Right kidney (tissue), 9 donors: ENCODE measurements around the gene NTRK1.
A peak's percentile ranks its signal among the peaks of the same experiment; 100 is the strongest.

Source experiments
- DNase-seq: peaks from one replicate; pipeline ENCODE4 v3.0.0-alpha.2; 2016
- long read RNA-seq, 8 donors: transcript quantifications; one replicate each; lab custom pipeline, GENCODE V29; 2026

Gene NTRK1
- long read RNA-seq, donor 1, partial matches to known transcripts: 0 of 1 reads
- long read RNA-seq, donor 1, other reads (novel, unspliced or antisense): 0 of 1 reads
- long read RNA-seq, donor 2: 0 reads
- long read RNA-seq, donor 3: 0 reads
- long read RNA-seq, donor 4: 0 reads
- long read RNA-seq, donor 5: 0 reads
- long read RNA-seq, donor 6: 0 reads
- long read RNA-seq, donor 7, partial matches to known transcripts: 0 of 1 reads
- long read RNA-seq, donor 7, other reads (novel, unspliced or antisense): 0 of 1 reads
- long read RNA-seq, donor 8: 0 reads

GRCh38 chr1:156860628-156861423, at the start of gene NTRK1:
Gene NTRK1 (plus strand): TSS chr1:156860865. CDS start chr1:156860935, 70 bp downstream.
- DNase-seq: peak; percentile 59

GRCh38 chr1:156811168-156811567, 49.5 kb upstream of the NTRK1 start:
- DNase-seq: no peak

DNA sequence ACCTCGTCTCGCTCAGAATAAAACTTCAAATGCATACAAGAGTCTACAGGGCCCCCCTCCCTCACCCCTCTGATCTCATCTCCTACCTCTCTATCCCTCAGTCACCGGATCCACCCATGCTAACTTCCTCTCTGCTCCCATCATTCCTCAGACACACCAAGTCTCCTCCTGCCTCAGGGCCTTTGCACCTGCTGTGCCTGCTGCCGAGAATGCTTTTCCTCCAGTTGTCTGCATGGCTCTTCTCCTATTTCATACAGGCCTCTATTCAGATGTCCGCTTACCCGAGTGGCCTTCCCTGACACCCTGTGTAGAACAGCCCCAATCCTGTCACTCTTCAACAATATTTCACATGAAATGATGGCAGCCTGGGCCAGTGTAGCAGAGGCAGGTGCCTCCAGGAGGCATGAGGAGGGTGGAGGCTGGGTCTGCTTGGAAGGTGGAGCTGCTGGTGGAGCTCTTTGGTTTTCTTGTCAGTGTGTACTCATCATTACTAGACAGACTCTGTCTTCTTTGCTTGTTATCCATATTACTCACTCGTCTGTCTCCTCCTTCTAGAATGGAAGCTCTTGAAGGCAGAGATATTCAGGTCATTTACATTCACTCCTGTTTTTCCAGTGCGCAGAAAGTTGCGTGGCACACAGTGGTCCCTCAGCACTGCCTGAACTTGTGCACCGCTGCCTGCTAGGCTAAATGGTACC, 48.2 kb upstream of the NTRK1 start:
- DNase-seq: no peak

- no peak for DNase-seq
Measured at GRCh38 chr1:156813298-156813697, 47.4 kb upstream of the NTRK1 start.

GRCh38 chr1:156813750-156814570, 46.7 kb upstream of the NTRK1 start:
- DNase-seq: peak; percentile 79

- no peak for DNase-seq
Measured at GRCh38 chr1:156814571-156815260, 45.9 kb upstream of the NTRK1 start.

DNA sequence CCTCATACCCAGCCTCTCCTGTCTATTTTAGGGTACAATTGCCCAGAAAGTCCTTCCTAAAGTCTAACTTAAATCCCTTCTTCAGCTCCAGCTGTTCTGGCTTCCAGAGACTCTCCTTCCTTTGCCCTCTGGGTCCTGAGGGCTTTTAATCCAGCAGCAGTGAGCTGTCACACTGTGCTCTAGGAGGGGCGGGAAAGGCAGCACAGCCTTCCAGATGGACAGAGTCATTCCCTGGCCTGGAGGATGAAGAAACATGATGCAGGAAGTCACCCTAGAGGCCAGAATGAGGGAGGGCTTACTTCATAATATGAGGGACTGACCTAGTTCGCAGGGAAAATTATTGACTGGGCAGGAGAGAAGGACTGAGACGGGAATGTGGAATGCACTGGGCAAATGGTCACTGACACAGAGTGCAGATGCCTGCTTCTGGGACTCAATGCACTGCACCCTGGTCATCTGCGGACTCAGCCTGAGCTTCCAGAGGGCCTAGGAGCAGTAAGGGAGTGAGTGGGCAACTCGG, 45.3 kb upstream of the NTRK1 start:
- peak; percentile 48 for DNase-seq

- no peak for DNase-seq
Measured at GRCh38 chr1:156815961-156816422, 44.7 kb upstream of the NTRK1 start.

- no peak for DNase-seq
Measured at GRCh38 chr1:156816561-156817328, 43.9 kb upstream of the NTRK1 start, which contains the start of gene SH2D2A. Gene SH2D2A (minus strand): TSS chr1:156816848. CDS start chr1:156816708, 140 bp downstream.

DNA sequence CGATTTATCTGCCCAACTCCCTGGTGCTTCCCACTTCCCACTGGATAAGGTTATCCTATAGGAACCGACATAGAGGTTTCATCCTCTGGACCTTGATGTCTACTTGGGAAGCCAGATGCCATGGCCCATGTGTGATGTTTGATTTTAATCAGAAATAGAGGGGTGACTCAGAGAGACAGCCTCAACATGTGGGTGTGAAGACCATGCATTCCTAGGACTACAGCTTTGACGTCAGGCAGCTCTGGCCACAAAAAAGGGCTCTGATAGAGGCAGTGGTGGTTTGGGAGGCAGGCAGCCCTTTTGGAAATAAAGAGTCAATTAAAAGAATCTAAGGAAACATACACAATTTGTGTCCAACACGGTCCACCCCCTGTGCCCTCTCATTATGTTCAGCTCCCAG, 38.9 kb upstream of the NTRK1 start:
- no peak for DNase-seq

DNA sequence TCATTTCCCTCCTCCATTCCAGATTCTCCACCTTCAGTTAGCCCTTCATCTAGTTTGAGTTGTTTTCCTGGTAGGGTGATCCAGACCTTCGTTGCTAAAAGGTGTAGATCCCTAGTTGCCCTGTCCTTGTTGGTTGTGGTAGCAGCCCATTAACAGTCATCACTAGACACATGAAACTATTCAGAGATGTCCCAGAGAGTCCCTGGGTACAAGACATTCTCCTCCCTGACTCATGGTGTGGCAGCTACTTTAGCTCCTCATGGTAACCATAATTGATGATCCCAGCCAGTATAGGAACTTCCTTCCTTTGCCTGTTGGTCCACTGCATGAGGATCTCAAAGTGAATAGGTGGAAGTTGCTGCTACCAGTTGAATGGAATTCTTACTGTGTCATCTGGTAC, 38.0 kb upstream of the NTRK1 start:
- DNase-seq: no peak

DNA sequence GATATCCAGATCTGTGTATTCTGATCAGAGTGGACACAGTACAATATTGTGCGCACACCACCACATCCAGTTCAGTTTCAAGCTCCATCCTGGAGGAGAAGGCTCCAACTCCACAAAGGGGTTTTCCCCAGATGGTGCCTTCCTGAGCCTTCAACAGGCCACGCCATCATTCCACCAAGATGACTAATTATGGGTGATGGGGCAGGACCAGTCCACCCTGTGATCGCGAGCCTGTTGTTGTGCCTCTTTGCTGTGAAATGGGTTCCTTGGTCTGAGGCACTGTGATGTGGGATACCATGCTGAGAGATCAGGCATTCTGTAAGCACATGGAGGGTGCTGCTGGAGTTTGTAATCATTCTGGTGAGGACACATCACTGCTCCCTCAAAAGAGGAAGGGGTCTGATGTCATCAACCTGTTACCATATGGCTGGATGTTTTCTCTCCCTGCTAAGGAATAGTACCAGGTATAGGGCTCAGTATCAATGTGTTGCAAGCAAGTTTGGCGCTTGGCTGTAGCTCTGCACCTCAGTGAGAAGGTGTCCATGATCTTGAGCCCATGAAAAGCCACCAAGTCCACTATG, 37.4 kb upstream of the NTRK1 start:
- no peak for DNase-seq

DNA sequence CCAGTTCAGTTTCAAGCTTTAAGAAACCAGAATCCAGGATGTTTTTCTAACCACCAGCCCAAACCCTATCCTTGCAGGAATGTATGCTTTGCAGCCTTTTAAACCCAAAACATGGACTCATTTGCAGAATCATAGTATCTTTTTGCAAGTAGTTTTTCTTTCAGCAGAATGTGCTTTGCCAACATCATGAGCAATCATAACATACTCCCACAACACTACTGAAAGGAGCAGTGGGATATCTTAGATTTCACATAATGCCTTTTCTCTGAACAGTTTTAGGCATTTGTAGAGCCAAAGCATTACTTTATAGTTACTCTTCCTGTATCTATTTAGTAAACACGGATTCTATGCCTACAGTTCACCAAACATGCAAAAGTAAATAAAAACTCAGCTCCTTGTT, 34.0 kb upstream of the NTRK1 start:
- DNase-seq: no peak

DNA sequence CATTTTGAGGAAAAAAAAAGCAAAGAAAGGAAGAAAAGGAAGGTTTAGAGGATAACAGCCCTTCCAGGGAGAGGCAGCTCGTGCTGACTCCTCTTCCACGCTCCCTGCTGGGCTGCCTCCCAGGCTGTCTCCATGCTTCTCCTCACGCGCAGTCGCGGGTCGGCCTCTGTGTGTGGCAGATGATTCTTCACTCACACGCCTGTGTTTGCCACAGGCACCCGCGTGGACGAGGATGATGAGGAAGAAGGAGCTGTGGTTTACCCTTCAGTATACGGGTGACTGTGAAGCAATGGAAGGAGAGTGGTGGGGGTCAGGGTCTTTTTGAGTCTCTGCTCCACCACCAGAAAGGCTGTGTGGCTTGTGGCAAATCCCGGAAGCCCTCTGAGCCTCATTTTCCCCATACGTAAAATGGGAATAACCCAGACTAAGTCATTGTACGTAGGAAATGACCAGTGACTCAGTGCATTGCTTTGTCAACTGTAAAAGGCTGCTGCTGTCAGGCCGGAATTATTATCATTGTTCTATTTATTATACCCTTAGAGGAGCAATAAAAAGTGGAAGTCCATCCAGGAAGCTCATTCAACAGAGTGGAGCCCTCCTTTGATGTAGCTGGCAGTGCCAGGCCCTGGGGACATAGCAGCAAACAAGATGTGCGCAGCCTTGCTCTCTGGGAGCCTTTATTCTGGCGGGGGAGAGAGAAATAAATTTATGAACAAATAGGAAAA, 32.1 kb upstream of the NTRK1 start:
- DNase-seq: no peak

DNA sequence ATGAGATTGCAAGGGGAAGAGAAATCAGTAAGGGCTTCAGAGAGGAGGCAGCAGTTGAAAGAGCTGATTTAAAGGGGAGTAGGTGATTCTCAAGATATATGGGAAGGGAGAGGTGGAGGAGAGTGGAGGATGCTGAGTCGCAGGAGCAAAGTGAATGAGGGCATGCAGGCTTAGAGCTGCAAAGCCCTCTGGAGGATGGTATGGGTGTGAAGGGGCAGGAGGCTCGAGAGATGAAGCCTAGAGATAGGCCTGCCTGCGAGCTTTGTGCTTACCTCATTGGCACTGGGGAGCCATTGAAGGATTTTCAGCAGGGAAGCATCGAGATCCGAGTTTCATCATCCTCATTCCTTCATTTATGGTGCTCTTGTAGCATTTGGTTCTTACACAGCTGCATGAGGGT, 28.2 kb upstream of the NTRK1 start:
- no peak for DNase-seq

GRCh38 chr1:156833603-156834002, 27.1 kb upstream of the NTRK1 start:
- DNase-seq: no peak

GRCh38 chr1:156834322-156834721, 26.3 kb upstream of the NTRK1 start:
- DNase-seq: no peak

- DNase-seq: no peak
Measured at GRCh38 chr1:156836041-156836654, 24.5 kb upstream of the NTRK1 start.

GRCh38 chr1:156836892-156837291, 23.8 kb upstream of the NTRK1 start:
- no peak for DNase-seq
